ENCODE measurements around the gene NVL.
"Not testable (repeated sequence)": the region's sequence is repeated elsewhere in the genome, so short reads cannot be mapped to it uniquely, and the experiment has no call there.

The NVL gene

GRCh38 chr1:224226849-224227502 lies 103.0 kb downstream of the NVL start:
- no peak for DNase-seq

- DNase-seq = no peak
Observed at GRCh38 chr1:224223819-224224714, 105.9 kb downstream of the NVL start.

GRCh38 chr1:224219612-224220059 lies 110.3 kb downstream of the NVL start:
- no peak for DNase-seq

- DNase-seq = no peak
Observed at GRCh38 chr1:224219011-224219611, 110.9 kb downstream of the NVL start.

GRCh38 chr1:224217655-224218623 lies 112.0 kb downstream of the NVL start:
- DNase-seq = no peak

- DNase-seq = no peak
Observed at GRCh38 chr1:224216382-224216781, 113.6 kb downstream of the NVL start.

GRCh38 chr1:224213438-224214119 lies 116.4 kb downstream of the NVL start:
- no peak for DNase-seq

GRCh38 chr1:224212618-224213061 lies 117.3 kb downstream of the NVL start:
- no peak for DNase-seq

GRCh38 chr1:224211206-224211962 lies 118.6 kb downstream of the NVL start:
- no peak for DNase-seq

GRCh38 chr1:224205931-224206538 lies 123.9 kb downstream of the NVL start:
- not testable (repeated sequence) for DNase-seq

GRCh38 chr1:224205438-224205840 lies 124.5 kb downstream of the NVL start:
- DNase-seq = no peak

- no peak for DNase-seq
Observed at GRCh38 chr1:224203243-224204016, 126.5 kb downstream of the NVL start.

GRCh38 chr1:224201853-224202252 lies 128.1 kb downstream of the NVL start:
- DNase-seq = no peak

- DNase-seq = no peak
Observed at GRCh38 chr1:224201383-224201782, 128.6 kb downstream of the NVL start.

- DNase-seq = no peak
Observed at GRCh38 chr1:224199679-224200078, 130.3 kb downstream of the NVL start.

- DNase-seq = no peak
Observed at GRCh38 chr1:224198572-224198971, 131.4 kb downstream of the NVL start.

GRCh38 chr1:224196813-224197600 lies 133.0 kb downstream of the NVL start:
- DNase-seq = no peak

GRCh38 chr1:224193319-224193966 lies 136.5 kb downstream of the NVL start:
- DNase-seq = no peak

Data from GOT3 (cell line).